Amygdala (tissue), 56 donors: ENCODE data around the gene ARPP21.

Experiments
- DNase-seq, 56 donors: peaks; one replicate each; lab custom pipeline; 2025; lab: John Stamatoyannopoulos, UW

Gene ARPP21

DNA sequence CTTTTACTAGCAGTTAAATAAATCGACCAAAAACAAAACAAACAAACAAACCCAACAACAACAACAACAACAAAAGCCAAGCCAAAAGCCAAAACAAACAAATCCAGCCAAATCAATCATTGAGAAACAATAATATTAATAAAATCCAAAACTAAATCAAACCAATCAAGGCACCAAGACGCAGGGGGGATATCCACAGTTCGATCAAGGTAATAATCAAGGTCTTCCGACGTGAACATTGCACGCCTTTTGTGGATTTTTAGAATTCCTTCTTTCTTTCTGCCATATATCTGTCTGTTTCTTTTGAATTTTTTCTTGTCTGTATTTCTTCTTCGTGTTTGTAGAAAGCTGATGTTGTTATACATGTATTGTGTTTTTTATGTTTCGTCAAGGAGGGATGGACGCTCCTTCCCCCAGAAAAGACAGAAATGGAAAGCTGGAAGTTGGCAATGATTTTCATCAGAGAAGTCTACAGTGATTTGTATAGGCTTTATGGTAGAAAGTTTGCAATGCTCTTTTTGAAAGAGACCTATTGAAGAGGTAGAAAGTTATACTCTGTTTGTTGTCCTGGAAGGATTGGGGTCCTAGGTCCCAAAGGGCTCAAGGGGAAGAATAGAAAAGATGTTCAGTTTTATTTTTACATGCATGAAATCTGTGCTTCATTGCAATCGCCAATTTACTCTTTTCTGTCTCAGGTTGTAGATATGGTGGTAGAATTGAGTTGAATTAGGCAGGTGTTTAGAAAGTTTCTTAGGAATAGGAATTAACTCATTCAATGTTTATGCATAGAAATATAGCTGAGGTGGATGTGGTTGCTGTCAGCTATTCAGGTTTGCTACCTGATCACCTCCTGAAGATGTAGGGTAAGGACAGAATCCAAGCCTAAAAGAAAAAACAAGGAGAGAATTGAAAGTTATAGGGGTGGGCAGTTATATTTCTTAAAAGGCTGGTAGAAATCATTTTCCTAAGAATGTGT, 1.2 kb downstream of the ARPP21 start:
- DNase-seq: no peak

DNA sequence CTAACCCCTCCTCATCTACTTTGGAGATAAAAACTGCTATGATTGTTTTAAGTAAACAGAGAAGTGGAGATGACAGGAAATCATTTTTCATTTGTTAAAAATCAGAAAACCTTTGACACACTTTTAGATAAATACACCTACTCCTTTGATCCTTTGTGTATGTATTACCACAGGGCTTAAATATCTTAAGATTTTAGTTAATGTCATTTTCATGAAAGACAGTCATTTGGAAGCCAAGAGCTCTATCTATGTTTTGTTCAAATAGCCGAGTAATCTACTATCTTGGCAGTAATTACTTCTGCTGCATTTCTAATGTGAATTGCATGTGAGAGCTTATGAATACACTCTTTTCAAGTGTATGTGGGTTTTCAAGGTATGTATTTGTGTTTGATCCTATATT, 2.0 kb downstream of the ARPP21 start:
- DNase-seq: no peak

DNA sequence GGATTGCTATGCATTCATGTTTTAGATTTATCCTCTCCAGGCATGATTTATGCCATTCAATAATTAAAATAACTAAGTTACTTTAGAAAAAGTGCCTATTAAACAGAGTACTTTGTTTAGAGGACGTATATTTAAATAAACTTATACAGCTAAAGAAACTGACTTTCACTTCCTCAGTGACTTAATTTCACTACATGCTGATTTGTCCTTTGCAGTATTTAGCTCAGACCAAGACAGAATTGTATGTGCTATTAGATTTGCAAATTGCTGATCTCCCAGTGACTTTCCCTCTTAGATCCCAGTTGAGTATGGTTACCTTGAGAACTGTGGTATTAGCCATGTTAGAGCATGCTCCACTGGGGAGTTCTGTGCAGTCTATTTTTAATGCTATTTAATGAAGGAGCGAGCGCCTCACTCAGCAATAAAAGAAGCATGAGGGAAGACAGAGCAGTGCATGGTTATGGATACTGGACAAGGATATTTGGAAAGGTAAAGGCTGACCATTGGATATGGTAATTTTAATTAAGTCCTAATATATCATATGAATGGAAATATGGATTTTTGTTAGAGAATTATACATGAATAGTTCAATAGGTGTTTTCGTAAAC, 2.7 kb downstream of the ARPP21 start:
- peak in 2 of 56 donors; percentile 3 to 29 for DNase-seq

DNA sequence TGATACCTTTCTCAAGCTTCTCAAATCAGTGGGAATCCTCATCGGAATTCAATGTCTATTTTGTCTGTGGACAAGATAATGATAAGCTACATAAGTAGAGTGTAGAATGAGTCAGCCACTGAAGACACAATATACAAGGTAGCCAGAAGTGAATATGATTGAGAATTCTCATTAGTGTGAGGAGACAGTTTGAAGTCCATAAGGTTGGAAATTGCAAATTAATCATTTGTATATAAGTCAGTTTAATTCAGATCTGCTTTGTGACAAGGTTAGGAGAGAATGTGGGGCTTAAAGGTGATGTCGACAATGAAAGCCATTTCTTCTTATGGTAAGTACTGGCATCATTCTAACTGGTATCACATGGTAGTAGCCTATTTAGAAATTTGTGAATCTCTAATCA, 4.2 kb downstream of the ARPP21 start:
- no peak for DNase-seq

DNA sequence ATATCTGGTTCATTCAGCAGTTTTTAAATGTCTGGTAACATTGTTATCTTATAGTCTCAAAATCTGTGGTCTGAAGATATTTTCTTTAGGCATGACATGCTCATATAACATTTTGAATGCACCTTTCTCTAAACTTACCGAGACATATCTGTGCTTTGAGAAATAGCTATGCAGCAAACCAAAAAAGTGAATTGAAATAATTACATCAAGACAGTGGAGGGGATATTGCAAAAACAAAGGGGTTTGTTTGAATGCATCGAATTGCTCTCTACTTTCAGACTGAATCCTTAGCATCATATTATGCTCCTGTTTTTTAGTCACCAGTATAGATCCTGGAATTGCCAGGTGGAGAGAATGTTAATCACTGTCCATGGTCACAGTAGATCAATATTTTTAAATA, 5.1 kb downstream of the ARPP21 start:
- DNase-seq: no peak

DNA sequence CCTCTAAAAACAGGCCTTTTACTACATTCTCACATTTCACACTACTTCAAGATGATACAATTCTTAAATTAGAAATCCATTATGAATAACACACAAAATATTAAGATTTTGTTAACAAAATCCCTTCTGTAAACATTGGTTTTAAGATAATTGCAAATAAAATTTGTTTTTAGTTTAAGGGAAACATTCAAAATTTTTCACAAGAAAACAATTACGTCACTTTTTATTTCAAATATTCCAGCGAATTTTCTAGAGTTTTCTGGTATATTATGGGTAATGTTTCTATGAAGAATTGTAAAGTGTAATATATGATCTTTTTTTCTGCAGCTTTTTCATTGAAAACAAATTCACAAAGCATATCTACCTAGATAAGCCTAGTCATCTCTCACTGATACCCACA, 5.9 kb downstream of the ARPP21 start:
- DNase-seq: no peak

DNA sequence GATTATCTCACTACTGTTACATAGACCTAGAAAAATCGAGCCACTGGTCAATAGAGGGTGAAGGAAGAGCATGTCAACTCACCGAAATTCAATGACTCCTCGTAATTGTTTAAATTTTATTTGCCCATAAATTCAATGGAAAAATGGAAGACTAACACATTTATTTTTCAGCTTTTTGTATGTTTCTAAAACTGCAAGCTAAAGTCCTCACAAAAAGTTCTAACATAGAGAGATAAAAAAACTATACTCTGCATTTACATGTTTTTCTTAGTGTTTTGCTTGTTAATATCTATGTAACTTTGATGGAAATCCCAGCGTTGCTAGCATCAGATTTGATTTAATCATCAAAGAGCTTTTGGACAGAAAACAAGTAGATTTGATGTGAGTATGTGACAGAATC, 6.8 kb downstream of the ARPP21 start:
- DNase-seq: no peak

DNA sequence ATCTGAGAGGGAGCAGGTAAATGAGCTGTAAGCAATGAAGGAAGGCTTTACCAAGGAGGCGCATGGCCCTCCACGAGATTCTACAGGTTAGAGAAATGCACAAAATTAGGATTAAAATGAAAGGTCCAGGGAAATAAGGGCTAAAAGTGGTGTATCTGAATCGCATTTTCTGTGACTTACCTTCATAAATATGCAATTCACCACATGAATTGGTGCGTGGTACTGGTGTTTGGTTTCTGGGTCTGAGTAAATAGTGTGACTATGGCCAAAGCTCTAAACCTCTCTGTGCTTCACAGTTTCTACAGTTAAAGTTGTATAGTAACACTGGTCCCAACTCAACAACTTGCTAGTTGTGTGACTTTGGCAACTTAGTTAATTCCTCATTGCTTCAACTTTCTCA, 8.1 kb downstream of the ARPP21 start:
- DNase-seq: no peak

DNA sequence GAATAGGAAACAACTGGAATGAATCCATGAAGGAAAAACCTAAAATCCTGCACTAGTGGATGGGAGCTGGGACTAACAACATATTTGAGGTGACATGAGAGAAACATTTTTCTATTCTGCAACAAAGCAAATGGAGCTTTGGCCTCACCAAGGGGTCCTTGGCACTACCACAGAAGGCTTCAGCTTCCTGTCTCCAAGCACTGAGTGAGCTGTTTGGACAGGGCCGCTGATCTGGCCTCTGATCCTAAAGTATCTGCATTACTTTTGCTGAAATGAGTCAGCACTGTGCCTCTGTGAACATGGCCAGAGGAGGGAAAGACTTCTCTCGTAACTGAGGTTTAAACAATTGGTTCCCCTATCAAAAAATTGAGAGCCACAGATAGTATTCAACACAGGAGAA, 9.0 kb downstream of the ARPP21 start:
- peak in 1 of 56 donors; percentile 20 for DNase-seq

DNA sequence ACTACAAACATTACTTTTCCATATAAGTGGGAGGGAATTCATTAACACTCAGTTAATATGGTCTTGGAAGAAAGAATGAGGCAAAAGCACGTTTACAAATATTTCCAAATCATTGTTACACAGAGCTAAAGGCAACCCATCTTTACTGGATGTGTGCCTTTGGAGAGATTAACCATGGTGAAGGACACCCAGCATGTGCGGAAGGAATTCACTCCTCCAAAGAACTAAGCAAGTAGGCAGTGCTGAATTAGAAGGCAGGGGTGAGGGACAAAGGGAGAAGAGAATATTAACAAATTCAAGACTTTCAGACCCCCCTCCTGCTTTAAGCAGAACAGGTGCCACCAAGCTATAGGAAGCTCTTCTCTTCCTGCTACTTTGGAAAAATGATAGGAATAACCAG, 10.1 kb downstream of the ARPP21 start:
- no peak for DNase-seq

DNA sequence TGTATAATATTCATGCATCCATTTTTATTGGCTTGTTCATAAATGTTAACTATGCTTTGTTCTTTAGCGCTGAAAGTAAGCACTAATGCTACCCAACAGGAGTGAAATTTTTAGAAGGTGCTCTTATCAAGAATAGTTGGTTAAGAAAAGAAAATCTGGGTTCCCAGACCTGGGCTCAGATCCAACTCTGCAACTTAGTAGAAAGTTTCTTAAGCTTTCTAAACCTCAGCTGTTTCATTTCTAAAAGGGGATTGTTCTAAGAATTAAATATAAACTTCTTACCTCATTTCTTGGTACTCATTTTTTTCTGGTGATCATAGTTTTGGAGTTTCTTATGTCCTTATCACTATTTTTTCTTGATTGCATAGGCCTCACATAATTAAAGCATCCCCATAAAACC, 12.1 kb downstream of the ARPP21 start:
- no peak for DNase-seq

DNA sequence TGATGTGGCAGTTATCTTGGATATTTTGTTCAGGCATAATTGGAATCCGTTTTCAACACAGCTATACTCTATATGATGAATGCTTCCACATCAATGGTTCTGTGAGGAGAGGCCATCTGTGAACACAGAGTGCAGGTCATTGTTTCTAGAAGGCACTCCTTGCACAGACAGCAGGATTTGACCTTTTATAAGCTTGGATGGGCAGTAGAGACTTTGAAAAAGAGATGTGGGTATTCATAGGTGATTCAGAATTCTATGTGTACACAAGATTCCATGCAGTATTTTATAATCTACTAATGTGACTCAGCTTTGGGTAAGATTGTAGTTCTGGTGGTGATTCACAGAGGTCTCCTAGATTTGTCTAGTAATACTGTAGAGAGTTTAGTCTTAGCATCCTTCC, 12.5 kb downstream of the ARPP21 start:
- no peak for DNase-seq

DNA sequence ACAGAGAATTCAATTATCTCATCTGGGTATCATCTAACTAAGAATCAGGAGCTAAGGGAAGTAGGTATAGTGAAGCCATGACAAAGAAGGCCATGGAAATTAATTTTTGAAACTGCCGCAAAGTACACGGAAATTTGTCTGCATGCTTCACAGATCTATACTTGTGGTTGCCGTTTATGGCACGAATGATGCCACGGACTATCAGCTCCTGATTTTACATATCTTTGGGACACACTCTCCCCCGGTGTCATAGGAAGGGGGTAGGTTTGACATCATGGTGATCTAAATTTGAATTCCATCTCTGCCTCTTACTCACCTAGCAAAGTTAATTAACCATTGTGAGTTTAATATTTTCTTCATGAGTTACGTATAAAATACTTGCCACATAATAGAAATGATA, 14.0 kb downstream of the ARPP21 start:
- no peak for DNase-seq

DNA sequence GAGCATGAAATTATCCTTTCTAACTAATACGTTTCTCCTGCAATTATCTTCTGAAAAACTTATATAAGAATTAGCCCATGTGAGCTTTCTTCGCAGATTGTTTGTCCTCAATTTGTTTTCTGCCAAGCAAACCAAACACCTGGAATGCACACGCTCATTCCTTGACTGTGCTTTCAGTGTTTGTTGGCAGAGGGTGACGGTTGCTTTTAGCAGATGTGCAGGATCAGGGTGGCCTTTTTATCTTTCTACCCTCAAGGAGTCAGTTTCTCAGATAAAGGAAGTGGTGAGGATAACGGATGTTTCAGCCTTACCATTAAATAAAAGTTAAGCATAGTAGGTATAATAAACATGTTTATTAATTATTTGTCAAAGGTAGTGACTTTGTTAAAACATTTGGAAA, 15.2 kb downstream of the ARPP21 start:
- DNase-seq: no peak

DNA sequence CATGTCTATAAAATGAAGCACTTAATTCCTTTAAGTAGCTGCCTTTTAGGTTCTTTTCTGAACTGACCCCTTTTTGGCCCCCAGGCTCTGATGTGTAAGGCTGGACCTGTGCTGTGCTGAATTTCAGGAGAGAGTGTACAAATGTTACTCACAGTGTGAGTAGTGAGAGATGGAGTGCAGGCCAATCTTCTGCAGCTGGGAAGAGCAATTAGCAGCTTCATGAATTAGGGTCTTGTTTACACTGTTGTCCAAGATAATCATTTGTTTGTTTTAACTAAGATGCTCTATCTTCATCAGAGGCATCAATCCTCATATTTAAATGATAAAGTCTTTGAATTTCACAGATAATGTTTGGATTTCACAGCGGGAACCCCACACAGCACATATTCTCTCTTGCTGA, 19.4 kb downstream of the ARPP21 start:
- DNase-seq: peak in 1 of 56 donors; percentile 24

DNA sequence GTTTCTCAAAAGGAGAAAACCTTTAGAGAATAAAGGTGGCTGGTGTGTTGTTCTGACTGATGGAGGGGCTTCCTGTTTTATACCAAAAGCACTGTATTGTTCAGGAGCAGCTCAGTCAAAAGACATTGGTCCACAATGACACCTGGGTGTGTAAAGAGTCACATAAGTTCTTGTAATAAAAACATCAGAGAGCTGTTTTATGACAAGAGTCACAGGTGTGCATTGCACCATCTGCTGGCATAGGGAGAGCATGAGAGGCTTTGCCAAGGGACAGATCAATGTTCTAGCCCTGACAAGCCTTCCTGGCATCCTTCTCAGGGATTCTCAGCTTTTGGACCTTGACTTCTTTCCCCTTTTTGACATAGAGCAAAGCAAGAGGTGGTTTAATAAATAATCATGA, 20.4 kb downstream of the ARPP21 start:
- no peak for DNase-seq

DNA sequence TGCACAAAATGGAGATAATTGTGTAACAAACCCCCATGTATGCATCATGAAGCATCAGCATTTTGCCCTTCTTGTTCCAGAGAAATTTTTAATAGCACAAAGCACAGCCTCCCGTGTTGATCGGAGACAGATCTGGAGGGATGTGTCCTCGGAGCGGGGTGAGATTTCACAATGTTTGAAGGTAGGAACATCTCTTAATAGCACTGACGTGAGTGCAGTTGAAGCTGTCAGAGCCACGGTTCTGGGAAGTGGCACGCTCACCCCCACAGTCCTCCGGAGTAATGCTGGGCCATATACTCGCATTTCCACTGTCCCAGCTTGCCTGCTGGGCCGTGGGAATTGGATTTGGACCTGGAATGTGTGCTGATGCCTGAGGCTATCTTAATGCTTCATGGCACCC, 24.1 kb downstream of the ARPP21 start:
- peak in 3 of 56 donors; percentile 22 to 38 (median 27) for DNase-seq

DNA sequence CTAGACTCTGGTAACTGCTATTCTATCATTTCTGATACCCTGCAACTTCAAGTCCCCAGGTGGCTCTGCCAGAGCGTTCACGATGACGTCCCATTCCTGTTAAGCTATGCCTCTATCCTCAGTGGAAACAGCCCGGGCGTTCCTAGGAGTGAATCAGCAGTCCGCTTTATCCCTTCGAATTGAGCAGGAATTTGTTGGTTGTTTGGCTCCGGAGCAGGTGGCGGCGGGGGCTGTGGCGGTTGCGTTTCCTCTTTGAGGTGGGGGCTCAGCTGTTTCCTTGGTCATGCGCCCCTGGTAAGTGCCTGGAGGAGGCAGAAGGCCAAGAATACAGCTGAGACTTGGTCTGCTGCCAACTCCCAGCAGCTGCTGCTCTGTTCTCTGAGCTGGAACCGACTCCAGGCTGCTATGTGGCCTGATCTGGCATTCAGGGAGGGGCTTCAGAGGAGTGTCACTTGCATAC, 25.2 kb downstream of the ARPP21 start:
- peak in 55 of 56 donors; percentile 40 to 91 (median 75) for DNase-seq

DNA sequence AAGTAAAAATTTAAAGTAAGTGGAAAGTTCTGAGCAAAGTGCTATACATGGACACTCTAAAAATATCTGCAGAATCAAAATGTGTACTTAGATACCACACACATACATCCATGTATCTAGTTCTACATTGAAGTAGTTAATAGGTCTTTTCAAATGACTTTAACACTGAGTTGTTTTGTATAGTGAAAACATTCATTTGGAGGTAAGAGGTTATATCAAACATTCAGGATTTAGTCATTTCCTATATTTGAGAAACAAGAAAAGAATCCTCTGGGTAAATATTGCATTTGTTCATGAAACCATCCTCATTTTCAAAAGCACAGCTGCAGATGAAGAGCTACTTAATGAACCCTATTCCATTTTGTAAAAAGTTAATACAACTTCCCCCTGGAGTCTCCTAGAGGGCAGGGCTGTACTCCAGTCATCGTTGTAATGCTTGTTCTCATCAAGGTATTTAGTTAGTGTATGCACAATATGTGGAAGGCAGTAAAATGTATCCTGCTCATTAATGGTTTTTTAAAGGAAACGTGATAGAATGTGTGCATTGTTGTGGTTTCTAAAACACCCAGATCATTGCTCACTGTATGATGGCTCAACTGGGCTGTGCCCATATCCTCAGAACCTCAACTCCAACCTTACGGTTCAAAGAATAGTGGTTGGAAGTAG, 26.2 kb downstream of the ARPP21 start:
- no peak for DNase-seq

DNA sequence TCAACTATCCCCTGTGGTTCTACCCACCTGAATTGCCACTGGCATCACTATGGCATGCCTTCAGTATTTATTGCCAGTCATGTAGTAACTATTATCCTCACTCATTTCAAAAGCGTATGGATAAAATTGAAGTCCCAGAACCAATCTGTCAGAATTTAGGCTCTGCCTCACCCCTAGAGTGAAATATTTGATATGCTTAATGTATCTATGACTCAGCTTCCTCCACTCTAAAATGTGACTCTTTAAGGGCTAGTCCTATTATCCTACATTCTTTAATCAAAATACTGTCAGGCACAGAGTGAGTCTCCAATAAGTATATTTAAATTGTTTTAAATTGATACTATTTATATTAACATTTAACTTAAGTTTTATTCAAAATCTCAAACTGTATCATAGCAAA, 27.6 kb downstream of the ARPP21 start:
- no peak for DNase-seq

DNA sequence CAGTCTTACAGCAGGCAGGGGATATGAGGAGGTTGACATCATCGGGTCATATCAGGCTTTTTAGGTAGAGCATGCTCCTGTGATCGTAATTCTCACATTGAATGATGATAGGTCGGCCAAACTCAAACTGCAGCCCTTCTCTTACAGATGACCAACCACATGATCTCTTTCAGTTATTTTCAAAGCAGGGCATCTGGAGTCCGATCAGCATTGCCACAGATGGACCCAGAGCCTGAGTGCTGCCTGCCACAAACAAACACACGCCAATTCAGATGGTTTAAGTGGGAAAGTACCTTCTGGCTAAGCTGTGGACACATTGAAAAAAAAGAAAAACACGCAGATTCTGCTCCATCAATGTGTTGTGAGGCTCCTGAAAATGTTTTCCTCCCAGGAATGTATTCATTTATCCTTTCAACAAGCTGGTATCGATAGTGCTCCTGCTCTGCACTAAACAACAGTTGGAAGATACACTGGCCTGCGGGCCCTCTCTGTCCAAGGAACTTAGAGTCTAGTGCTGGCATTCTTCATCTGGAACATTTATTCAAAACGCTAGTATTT, 31.2 kb downstream of the ARPP21 start:
- DNase-seq: peak in 5 of 56 donors; percentile 13 to 55 (median 32)
